Suppressor macrophage treated with lipopolysaccharide for 1 hour (primary cell): ENCODE measurements around the gene SEPTIN8.
A peak's percentile ranks its signal among the peaks of the same experiment; 100 is the strongest.

Experiments used
- DNase-seq, 3 donors: peaks; one replicate each; pipeline ENCODE4 v3.0.0-alpha.2; 2020 to 2022

Gene SEPTIN8

GRCh38 chr5:132779961-132780360 is 2.9 kb upstream of the SEPTIN8 start:
- no peak for DNase-seq

DNA sequence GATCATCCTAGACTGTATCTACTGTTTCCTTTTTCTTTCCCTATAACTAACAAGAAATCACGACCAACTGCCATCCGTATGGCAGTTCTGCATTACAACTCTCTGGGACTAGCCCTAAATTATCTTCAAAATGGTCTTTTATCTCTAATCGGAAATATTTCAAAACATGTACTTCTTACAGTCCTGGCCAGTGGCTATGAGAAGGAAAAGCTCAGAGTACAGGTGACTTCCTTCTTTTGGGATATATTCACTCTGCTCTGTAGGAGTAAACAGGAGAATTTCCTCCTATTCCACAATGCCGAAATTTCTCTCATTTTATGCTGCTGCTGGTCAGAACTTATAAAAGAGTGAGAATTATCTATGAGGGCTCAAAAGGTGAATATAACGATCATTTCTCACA is 1.8 kb upstream of the SEPTIN8 start:
- DNase-seq = no peak

DNA sequence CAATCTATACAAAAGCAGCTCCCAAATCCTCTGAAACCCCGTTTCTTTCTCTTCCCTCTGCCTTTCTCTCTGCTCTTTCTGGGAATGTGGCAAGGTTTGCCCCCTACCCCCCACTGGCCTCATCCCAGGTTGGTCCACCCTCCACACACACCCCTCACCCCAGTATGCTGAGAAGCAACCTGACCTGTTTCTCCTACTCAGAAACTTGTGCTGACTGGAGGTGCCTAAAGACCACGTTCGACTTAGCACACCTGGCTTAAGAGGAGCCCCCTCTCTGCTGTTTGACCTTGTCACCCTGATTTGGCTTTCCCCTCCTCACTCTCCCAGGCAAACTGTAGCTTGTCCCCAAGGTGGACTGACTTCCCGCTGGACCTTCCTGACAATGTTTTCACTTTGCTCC is 1.1 kb upstream of the SEPTIN8 start:
- DNase-seq = no peak

GRCh38 chr5:132776938-132777208 is 166 bp downstream of the SEPTIN8 start:
- DNase-seq = no peak

GRCh38 chr5:132776131-132776937 is 705 bp downstream of the SEPTIN8 start:
- peak in 1 of 3 donors; percentile 22 for DNase-seq

DNA sequence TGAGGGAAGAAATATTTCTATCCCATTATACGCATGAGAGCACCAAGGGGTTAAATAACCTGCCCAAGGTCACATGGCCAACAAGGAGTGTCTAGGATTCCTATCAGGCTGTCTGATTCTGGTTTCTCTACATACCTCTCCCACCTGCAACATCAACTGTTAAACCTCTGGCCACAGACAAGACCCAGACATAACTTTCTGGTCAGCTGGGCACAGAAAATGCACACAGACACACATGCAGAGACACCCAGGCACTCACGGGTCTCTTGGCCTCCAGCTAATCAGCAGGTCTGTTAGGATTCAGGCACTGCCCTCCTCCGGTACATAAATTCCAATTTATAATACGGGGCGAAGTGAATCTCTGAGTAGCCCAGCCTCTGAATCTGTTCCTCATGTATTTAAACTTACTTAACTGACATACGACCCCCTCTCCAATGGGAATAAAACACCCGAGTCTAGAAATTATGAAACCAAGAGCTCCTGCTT is 1.5 kb downstream of the SEPTIN8 start:
- DNase-seq = no peak

- no peak for DNase-seq
Observed at GRCh38 chr5:132774896-132775295, 2.1 kb downstream of the SEPTIN8 start.

GRCh38 chr5:132774406-132774805 is 2.6 kb downstream of the SEPTIN8 start:
- DNase-seq = no peak

DNA sequence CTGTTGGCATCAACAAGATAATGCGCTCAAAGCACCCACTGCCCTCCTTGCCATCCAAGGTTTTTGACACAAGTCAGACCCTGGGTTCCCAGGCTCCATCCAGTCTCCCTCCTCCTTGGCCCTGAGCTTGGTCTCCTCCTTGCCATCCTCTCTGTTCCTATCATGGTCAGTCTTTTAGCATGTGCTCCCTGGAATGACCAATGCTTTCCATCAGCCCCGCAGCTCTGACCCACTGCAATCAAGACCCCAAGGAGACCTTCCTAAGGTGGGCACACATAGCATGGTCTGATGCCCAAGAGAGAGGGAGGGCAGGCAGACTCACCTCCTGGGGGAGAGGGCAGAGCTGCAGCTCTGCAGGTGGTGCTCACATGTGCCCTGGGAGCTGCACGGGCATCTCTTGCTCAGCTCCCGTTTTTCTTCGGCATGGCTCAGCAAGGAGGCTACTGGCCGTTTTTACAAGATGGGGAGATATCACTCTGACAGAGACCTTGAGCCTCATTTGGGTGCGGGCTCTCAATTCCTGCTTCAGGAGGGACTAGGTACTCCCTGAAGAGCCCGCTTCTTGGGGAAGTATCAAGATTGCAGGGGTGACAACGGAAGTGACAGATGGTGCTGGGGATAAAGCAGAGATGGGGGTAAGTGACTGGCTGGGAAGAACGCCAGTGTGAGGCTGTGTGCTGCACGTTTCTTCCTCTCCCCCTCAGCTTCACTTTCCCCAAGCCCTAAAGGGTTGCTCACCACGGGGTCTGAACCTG is 3.3 kb downstream of the SEPTIN8 start:
- no peak for DNase-seq

- DNase-seq = no peak
Observed at GRCh38 chr5:132773114-132773513, 3.9 kb downstream of the SEPTIN8 start.

GRCh38 chr5:132772291-132773070 is 4.6 kb downstream of the SEPTIN8 start:
- DNase-seq = no peak

DNA sequence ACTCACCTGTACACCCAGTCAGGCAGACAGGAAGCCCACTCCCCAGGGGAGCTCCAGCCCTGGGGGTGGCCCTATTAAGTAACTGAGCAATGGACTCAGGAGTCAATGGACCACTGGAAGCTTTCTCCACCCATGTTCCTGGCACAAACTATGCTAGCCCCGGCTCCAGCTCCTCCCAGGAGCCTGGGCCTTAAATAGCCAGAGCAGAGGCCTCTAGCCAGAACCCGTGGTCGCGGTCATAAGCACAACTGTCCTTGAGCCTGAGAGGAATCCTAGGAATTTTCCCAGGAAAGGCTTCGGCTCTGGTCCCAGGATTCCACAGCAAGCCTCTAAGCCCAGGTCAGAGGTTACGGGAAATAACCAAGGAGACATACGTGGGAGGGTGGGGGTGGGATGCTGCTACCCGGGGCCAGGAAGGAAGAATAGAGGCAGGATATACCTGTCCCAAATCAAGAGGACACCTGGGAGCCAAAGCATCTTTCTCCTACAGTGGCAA is 5.5 kb downstream of the SEPTIN8 start:
- no peak for DNase-seq

GRCh38 chr5:132770476-132771159 is 6.4 kb downstream of the SEPTIN8 start:
- DNase-seq = no peak

GRCh38 chr5:132768485-132768868 is 8.6 kb downstream of the SEPTIN8 start:
- no peak for DNase-seq

GRCh38 chr5:132767150-132767549 is 9.9 kb downstream of the SEPTIN8 start:
- DNase-seq = no peak

DNA sequence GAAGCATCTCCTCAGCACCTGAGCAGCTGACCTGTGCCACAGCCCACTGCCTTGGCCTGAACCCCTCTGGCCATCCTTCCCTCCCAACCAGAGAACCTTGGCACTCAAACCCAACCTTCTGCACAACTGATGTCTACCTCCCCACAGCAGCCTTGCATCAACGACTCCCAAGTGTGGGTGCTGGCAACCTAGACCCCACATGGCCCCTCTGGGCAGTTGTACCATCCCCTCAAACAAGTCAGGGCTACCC is 10.3 kb downstream of the SEPTIN8 start:
- DNase-seq = no peak

DNA sequence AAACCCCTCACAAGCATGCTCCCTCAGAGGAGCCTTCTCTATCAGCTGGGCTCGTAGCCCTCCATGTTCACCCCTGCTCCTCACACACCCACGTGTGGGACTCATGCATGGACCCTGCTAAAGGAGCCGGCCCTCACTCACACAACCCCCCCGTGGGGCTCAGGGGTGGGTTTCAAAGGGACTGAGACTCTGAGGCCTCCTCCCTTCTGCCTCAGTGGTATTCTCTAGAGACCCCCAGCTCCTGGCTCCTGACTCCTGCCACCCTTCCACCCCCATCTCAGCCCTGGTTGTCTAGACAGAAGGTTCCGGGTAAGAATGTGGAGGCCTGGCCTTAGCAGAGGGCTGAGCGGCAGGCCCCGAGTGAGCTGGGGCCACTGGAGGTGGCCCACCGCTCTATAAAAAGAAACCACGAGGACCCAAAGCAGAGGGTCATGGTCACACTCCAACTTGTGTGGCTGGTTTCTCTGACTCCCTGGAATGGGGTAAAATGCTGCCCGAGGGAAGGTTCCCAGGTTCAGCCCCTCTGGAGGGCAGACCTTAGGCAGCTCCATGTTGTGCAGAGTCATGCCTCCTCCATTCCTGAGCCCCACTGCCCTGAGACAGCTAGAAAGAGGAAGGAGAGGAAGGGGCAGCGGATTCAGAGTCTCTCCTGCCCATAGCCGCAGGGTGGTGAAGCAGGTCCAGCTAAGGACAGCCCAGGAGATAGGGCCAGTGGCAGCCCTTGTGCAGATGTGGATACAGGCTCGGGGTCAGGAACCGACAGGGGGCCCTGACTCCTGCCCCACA is 10.8 kb downstream of the SEPTIN8 start:
- no peak for DNase-seq

- no peak for DNase-seq
Observed at GRCh38 chr5:132765311-132766019, 11.6 kb downstream of the SEPTIN8 start.

DNA sequence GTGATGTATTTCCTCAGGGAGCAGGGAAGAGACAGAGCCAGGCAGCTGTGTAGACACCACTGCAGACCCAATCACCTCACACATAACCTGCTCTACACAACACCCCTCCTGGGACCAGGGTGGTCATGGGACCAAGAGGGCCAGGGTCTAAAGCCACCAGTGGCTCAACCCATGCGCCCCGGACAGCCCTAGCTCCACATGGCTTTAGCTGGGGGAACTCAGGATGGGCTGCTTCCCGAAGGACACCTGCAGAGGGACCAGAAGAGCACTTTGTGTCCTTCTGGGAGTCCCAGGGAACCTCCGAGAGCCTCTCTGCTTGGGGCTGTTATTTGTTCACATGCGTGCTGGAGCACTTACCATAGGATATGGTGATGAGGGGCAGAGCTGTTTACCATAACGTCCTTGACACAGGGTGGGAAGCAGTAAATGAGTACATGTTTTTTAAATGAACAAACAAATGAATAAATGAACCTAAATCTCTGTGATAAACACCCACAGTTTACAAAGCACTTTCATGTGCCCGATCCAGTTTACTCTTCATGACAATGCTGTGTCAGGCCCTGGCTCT is 12.3 kb downstream of the SEPTIN8 start:
- DNase-seq = no peak

DNA sequence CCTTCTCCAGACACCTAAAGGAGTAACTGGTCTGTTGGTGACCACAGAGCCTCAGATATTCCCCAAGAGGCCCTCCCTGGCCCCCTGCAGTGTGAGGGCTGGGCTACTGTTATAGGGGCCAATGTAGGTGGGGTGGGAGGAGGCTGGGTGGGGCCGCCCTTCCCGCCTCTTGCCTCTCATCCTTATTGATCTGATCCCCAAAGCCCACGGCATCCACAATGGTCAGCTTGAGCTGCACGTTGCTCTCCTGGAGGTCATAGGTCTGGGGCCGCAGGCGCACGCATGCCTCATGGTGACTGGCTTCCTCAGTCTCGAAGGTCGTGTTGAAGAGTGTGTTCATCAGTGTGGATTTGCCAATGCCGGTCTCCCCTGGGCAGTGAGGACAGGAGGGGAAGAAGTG is 13.0 kb downstream of the SEPTIN8 start:
- no peak for DNase-seq
